GM18517 (cell line): ENCODE results near the gene CASQ2.

Source experiments
- ATAC-seq: cut with Tn5 transposase; IDR thresholded peaks from one replicate; pipeline ENCODE4 v1.9.1; 2021; ENCODE audit warnings: mild to moderate bottlenecking, moderate library complexity; ENCODE audit not compliant: unreplicated experiment

Gene CASQ2

DNA sequence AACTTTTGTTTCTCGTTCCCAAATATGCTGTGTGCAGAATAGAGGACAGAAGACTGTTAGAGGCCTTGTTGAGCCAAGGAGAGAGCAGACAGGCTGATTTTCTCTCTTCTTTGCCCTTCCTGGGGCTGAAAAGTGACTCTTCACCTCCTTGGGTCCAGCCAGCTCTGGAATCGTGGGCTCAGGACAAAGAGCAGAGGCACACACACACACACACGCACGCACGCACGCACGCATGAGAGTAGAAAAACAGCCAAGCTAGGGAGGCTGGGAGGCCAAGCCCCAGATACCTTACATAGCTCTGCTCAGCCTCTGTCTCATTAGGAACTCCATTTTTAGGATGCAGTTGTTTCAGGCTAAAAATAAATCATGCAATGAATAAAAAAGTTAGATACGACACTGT lies at the start of gene CASQ2:
Gene CASQ2, minus strand, starts transcription at position 166 of the 400 bp plus-strand sequence. CDS start 173 bp downstream, outside the sequence.
- no peak for ATAC-seq

DNA sequence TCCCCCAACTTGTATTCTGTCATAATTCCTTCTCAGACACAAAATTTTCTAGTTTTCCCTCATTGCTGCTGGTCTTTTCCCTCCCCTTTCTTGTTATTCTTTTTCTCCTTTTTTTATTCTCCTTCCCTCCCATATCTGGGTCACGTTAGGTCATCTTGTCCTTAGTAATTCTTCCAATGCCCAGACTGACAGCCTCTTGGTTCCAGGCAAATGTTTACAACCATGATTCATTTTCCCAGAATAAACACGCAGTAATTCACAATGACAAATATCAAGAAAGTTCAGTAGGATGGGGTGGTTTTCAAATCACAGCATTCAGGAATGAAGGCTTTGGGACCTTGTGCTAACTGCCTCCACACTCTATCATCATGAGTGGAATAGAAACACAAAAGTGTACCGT lies 47.2 kb upstream of the CASQ2 start:
- no peak for ATAC-seq

DNA sequence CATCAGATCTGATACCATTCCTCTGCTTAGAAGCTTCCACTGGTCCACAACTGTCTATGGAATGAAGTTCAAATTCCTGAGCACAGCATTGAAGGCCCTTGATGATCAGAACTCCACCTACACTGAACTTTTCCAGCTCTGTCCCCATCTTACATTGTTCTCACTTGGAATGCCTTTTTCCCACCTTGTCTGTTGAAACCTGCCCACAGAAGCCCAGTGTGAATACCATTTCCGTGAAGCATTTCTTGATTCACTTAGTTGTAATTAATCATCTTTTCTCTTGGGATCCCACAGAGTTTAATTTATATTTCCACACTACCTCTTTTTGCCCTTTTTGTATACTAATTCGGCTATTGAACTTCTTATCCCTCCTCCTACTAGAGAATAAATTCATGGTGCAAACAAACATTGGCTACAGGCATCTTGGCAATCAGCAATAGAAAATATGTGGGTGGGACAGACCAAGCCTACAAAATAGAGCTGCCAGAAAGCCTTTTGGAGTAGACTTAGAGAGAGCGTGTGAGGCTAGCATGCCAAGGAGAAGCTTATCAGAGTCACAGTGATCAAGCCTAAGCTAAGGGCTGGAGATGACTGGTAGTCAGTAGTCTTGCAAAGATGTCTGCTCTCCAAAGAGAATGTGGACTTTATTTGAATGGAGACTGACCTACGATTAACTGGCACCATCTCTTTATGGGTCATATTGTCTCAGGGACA lies 46.3 kb upstream of the CASQ2 start:
- no peak for ATAC-seq

DNA sequence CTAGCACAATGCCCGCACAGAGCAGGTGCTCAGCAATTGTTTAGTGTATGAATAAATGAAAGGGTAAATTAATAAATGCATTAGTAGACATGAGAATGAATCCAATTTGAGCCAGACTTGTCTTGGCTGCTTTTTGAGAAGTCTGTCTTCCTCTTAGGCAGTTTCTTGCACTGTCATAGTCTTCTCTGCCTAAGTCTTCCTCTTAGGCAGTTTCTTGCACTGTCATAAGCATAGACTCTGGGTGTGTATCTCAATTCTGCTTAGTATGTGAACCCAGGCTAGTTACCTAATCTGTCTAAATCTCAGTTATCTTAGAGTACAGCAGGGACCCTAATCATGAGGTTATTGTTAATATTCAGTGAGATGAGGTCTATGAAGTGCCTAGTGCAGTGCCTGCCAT lies 45.2 kb upstream of the CASQ2 start:
- no peak for ATAC-seq

DNA sequence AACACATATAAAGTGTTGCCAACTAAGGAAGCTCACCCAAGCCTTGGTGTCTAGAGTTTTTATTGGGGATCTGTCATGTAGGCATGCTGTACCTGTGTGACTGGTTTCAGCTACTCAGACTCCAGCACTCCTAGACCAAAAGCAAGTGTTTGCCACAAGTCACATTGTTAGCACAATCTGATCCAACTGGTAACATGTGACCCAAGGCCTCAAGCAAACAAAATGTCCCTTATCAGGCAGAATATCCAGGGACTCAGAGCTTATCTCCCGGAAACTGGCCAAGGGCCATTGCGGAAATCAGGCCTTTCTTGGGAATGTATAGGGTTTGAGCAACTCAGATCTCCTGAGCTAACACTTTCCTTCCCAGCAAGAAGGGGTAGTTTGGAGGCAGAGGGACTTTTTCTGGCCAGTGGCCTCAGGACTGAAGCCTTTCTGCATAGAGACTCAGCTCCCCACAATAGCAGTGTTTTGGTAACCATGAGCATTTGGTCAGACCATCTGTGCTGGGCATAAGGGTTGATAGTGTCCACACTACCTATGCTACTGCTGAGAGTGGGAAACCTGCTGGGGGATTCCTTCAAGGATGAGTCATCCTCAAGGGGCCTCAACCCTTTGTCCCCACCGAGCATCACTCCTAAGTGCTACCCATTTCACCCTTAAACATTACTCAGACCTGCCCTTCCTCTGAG lies 42.8 kb upstream of the CASQ2 start:
- ATAC-seq = no peak

DNA sequence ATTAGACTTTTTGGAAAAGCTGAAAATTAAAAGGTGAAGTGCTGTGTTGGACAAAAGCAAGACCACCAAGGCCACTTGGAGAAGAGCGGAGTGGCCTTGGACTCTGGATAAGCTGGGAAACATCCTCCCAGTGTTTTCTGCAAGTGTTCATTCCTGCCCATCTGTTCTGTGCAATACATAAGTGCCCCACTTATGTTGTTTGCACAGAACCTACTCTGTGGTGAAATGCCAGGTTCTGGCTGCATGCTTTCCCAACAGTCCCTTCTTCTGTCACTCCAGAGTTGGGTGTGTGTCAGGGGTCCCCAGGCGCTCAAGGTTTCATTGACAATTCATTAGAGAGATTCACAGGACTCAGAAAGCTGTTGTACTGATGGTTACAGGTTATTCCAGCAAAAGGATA lies 42.1 kb upstream of the CASQ2 start:
- no peak for ATAC-seq

DNA sequence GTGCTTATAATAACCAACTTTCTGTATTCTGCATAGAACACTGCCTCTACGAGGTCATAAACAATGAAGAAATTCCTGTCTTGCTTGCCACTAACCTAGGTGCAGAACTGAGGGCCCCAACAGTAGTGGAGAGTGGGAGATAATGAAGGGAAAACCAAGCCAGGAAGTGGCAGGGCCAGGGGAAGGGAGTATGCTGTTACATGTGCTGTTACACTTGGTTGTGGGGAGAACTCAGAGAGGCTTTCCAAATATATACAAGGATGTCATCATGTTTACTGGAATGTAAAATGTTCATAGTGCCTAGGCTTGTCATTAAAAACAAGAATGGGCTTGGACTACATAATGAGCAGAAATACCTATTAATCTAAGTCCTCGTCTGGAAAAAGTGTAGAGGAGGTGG lies 41.3 kb upstream of the CASQ2 start:
- ATAC-seq = no peak

DNA sequence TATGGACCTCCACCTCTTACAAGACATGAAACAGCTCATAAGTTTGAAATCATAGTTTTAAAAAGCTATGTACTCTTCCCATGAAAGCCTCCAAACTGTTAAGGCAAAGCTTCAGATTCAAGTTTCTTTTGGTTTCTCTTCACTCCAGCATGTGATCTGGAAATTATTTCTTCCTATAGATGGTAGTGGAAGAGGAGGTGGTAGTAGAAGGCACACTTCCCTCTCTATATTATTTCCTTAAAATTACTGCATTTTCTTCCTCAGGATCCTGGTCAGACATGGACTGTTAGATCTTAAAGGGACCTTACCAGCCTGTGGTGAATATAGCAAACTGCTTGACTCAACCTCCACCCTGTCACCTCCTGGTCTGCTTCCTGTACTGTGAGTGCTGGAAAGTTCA lies 40.6 kb upstream of the CASQ2 start:
- no peak for ATAC-seq

DNA sequence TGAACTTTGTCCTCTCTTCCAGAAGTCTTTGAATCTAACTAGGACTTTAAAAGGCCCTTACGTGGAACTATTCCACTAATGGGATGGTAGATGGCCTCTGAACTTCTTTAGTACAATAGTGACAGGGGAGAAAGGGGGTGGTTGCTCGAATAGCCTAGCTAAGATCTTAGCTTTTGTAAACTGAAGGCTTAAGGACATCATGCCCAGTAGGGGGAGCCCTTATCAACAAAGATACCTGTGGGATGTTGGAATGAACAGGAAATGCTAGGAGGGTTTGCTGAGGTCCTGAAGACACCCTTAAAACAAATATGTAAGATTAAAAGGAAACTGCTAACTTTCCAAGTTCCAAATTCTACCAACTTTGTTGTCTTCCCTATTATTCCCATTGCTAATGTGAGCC lies 39.2 kb upstream of the CASQ2 start:
- ATAC-seq = no peak

DNA sequence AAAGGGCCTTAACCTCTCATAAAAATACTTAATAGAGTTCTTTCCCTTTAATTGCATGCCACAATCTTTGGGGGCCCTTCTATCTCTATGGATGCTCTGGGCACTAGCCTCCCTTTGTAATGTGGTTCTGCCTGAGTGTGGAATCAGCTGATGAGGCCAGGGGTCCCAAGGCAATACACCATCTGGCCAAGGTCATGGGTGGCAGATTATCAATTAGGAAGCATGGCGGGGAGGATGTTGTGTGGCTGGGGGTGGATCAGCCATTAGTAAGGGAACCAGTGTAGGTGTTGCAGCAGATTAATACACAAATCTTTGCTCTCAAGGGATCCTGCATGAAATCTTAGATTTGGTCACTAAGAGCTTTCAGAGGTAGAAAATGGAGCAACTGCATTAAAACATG lies 37.1 kb upstream of the CASQ2 start:
- ATAC-seq = no peak

DNA sequence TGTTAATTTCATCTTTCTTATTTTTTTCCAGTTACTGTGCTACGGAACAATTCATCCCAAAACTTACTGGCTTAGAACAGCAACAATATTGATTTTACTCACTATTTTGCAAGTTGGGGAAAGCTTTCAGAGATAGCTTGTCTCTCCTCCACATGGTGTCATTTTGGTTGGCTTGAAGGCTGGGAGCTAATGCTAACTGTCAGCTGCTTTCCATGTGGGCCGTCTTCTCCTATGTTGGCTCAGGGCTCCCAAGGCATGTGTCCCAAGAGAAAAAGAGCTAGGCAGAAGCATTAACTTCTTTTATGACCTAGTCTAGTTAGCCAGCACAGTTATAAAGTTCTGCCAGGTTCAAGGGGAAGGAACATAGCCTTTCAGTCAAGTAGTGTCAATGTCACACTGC lies 33.9 kb upstream of the CASQ2 start:
- ATAC-seq = no peak

DNA sequence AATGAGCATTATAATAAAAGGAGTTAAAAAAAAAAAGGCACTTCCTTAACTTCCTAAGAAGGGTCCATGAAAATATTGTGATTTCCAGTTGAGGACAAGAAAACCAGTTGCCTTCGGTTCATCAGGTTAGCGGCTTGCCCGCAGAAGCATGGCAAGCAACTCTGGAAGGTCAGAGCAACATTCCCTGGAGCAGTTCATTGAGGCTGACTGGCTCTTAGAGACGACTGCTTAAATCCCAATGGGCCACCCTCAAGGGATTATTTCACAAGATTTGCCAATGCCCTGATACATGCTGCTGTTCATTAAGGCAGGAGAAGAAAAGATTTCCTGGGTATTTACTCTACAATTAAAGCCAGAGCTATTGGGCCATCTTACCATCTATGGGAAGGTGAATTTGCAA lies 29.0 kb upstream of the CASQ2 start:
- ATAC-seq = no peak

DNA sequence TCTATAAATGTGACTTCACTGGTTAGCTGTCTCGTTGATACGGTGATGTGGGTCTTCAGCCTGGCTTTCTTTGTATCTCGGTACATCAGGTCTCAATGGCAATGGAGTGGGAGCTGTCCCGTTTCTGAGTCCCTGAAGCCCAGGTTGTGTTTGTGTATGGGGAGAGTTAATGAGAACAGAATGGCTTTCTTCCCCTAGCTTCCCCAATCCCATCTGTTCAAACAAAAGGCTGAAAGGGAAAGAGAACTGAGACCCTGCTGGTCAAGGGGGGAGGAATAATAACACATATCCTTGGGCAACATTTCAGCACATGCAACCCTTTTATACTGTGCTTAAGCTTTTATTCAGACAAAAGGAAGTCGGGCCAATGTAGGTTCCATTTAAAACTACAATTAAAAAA lies 28.4 kb upstream of the CASQ2 start:
- no peak for ATAC-seq

DNA sequence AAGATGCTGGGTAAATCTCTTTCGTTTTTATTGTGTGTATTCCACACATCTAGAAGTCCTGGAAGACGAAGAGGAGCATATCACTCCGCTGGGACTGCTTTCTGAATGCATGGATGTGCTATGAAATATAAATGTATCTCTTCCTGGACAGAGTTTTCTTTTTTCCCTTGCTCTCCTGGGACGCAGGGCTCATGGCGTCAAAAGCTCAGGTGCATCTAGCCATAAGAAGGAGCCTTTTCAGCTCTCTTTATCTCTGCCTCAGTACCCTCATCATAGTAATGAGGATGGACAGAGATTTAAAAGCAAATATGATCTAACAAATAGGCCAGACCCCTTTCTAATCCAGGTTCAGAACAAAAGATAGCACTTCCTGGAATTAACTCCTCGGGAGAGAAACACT lies 27.5 kb upstream of the CASQ2 start:
- ATAC-seq = no peak

DNA sequence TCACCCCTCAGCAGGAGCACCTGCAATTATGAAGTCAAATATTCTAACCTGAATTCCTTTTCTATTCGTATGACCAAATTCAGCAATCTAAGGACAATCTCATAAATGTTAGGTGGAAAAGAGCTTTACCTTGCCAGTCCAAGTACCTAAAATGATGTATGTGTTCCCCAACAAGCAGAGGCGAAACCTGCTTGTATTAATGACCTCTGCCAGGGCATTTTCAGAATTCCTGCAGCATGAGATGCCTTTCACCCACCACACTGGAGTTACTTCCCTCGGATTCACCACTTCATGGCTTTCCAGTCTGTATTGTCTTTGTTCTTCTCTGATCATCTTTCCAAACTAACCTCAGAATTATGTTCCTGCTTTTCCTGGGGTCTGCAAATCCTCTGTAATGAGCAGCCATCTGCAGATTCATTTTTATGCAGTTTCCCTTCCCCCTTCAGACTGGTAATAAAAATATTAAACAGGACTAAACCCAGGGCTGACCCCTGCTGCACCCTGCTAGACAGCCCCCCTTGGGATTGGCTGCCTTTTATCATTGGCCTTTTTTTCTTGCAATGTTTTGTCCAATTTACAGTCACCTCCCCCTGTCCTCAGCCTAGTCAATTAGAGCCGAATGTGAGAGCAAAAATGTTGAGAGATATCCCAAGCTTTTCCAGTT lies 26.6 kb upstream of the CASQ2 start:
- no peak for ATAC-seq

DNA sequence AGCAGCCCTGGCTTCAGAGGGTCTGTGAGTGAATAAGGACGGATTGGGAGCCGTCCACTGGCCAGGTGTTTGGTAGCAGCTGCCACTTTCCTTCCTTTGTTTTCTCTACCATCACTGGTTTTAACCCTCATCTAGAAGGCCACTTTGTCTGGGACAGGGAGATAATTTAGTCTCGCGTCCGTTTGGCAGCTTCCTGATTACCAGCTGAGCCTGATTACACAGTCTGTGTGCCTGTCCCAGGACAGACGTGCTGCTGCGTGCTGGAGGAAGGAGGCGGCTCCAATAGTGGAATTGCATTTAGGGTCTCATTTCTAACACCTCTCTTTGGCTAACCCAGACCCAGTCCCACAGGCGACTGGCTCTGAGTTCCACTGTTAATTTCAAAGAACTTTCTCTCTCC lies 24.6 kb upstream of the CASQ2 start:
- no peak for ATAC-seq

DNA sequence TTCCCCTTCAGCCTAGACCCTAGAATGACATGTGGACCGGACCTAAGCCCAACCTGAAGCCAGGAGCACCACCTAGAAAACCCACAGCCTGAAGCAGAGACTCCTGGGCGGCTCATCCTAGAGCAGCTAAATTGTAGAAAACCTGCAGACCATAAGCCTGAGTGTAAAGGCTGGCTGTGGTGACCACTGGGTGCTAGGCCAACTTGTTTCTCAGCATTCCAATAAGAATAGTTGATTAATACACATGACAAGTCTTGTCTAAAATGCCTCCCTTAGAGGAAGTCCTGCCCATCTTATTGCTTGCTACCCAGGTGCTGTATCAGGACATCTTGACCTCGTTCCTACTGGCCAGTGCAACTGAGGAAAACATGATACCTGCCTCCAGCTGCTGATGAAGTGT lies 23.3 kb upstream of the CASQ2 start:
- no peak for ATAC-seq

DNA sequence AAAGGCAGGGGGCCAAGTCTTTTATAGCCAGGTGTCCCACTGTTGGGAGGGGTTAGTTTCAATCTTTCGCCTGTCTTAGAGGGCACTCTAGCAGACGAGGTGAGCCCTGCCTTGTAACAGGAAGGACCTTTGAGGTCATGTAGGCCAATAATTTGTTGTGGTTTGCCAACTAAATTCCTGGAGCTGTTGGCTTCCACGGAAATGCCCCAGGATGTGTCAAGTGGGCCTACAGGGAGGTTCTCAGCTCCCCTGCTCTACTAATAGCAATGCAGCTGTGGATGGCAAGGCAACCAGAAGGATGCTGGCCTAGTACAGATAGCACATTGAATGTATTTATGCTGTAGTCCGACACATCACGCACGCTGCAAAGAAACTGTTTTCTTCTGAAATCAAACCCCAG lies 22.3 kb upstream of the CASQ2 start:
- ATAC-seq = no peak

DNA sequence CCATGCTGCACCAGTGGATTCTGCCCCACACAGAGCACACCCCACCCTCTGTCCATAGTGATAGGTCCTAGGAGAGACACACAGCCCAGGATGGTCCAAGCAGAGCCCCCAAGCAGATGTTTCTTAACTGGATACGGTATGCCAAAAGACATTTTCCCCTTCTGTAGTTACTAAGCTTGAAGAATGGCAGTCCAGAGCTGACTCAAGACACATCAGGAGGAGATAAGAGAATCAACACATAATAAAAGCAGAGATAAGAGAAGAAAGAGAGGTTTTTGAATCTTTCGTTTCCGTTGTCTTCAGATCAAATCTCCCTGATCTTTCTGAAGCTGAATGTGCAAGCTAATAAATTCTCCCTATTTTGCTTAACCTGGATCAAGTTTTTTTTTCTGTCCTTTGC lies 21.8 kb upstream of the CASQ2 start:
- no peak for ATAC-seq

DNA sequence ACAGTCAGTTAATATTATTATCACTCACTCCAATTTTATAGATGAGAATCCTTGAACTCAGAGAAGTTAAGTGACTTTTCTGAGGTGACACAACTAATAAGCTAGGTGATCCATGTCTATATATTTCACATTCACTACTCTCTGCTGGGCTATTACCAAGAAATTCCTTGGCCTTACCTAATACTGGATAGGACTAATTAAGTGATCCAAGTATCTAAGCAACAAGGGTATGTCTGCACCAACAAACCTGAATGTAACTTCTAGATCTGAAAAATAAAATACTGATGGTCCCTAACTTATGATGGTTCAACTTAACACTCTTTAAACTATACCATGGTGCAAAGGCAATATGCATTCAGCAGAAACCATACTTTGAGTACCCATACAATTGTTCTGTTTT lies 14.8 kb upstream of the CASQ2 start:
- no peak for ATAC-seq

DNA sequence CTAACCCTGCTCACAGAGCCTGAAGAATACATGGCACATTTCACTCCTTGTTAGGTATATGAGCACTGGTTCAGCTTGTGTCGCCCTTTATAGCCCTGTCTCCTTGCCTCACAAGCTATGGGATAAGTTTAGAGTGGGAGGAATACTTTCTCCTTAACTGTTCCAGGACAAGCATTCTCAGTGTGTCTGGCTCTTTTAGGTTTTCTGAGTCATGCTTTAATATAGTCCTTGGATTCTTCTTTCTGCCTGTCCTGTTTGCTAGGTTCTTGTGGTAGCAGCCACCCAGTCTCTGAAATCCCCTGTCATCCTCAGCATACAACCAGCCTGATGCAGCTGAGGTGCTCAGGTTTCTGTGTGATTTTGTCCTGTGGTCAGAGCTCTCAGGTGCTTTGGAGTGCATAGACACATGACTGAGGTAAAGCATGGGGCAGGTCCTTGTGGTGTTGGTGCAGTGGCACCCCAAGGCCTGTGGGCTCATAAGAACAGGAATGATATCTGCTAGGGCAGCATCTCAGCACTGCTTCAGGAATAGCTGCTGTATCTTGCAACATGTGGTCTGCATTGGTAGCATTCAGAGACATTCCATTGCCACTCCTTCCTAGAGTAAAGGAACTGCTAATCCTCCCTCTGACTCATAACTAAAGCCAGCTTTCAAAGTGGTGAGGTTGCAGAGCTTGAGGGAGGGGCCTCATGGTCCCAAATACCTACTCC lies 14.2 kb upstream of the CASQ2 start:
- ATAC-seq = no peak

DNA sequence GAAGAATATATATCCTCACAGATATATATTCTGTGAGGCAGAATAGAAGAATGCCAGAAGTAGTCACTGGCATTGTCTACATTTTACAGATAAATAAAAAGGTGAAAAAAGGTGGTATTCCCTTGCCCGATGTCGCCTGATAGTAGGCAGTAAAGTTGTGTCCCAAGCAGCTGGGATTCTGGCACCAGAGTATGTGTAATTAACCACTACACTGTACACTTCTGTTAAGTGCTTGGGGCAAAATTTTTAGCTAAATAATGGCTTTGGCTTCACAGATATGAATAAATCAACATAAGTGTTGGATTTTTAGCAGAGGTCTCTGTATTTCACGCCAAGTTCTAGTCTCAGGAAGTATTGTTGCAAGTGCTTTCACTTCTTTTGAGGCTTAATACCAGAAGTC lies 13.3 kb upstream of the CASQ2 start:
- no peak for ATAC-seq
